HL-60 (cell line): ENCODE data around the gene OR10C1.

Experiments
- DNase-seq, 2 experiments: peaks; one replicate each; pipeline ENCODE4 v3.0.0-alpha.2; 2010 to 2020; ENCODE audit warnings: low read depth in 1 of 2, low spot score in 1 of 2
- H3K27ac ChIP-seq: fragments of 250-450 bp; sonication (Bioruptor Pico); replicated peaks from 2 replicates; pipeline ENCODE4 v1.5.1; 2020; ENCODE audit warnings: mild to moderate bottlenecking, moderate library complexity
- H3K27me3 ChIP-seq: fragments of 250-450 bp; sonication (Bioruptor Pico); 2 replicates; pipeline ENCODE4 v1.5.1; 2021; ENCODE audit warnings: mild to moderate bottlenecking, moderate library complexity; ENCODE audit not compliant: insufficient read depth, poor library complexity, severe bottlenecking
- H3K4me3 ChIP-seq: replicated peaks from 2 replicates; pipeline ENCODE4 v1.5.1; 2011; ENCODE audit warnings: mild to moderate bottlenecking, control low read depth, low read length; ENCODE audit not compliant: insufficient read depth
- CTCF ChIP-seq: IDR thresholded peaks from one replicate; pipeline ENCODE4 v1.5.1; 2011; ENCODE audit warnings: low read length, control low read depth, inconsistent platforms; ENCODE audit not compliant: insufficient read depth
- GABPA ChIP-seq: IDR thresholded peaks from 2 replicates; pipeline ENCODE4 v1.6.1; 2012; ENCODE audit warnings: low read depth
- POLR2AphosphoS5 ChIP-seq: IDR thresholded peaks from 2 replicates; pipeline ENCODE4 v1.6.1; 2012; ENCODE audit warnings: low read depth
- REST ChIP-seq: IDR thresholded peaks from 2 replicates; pipeline ENCODE4 v1.6.1; 2012; ENCODE audit warnings: low read depth; ENCODE audit not compliant: insufficient replicate concordance
- SPI1 ChIP-seq: IDR thresholded peaks from 2 replicates; pipeline ENCODE4 v1.6.1; 2012; ENCODE audit warnings: low read depth, mild to moderate bottlenecking, borderline replicate concordance

The OR10C1 gene

GRCh38 chr6:29466241-29466640 is 27.1 kb downstream of the OR10C1 start:
- TF ChIP-seq REST, result no peak
- no peak for TF ChIP-seq SPI1
- TF ChIP-seq CTCF, result no peak
- TF ChIP-seq POLR2AphosphoS5, result no peak
- H3K27me3 ChIP-seq, result peaks cover 3% of the 10 kb centered on the region
- no peak overlapping the region for H3K27ac ChIP-seq
- no peak overlapping the region for H3K4me3 ChIP-seq
- no peak for DNase-seq

- Histone ChIP-seq H3K27ac (no peak overlapping the region), H3K4me3 (no peak overlapping the region), H3K27me3 (no peaks in the 10 kb centered on the region)
- no peak for DNase-seq
- no peak for TF ChIP-seq CTCF
- no peak for TF ChIP-seq SPI1
- no peak for TF ChIP-seq REST
- no peak for TF ChIP-seq POLR2AphosphoS5
- TF ChIP-seq GABPA, result no peak
Measured at GRCh38 chr6:29474996-29475395, 35.9 kb downstream of the OR10C1 start.

GRCh38 chr6:29477923-29478450 is 38.9 kb downstream of the OR10C1 start:
- H3K27me3 ChIP-seq, result no peaks in the 10 kb centered on the region
- no peak for DNase-seq

More at GRCh38 chr6:29477923-29478450, 38.9 kb downstream of the OR10C1 start:
- no peak overlapping the region for H3K4me3 ChIP-seq
- TF ChIP-seq REST, result no peak
- TF ChIP-seq POLR2AphosphoS5, result no peak
- TF ChIP-seq SPI1, result no peak
- no peak for TF ChIP-seq GABPA
- no peak for TF ChIP-seq CTCF
- no peak overlapping the region for H3K27ac ChIP-seq
